H9 (cell line): Measurements from ENCODE around the gene TTC7B. TPM values are rescaled to one million over a fixed set of nuclear protein-coding genes. Genes with fewer than 3 reads are reported as not detected.
A peak's percentile ranks its signal among the peaks of the same experiment; 100 is the strongest.

Source experiments
- DNase-seq: peaks from one replicate; pipeline ENCODE4 v3.0.0-alpha.2; 2017
- H2AFZ ChIP-seq: one replicate; pipeline ENCODE4 v1.6.1; 2013; ENCODE audit warnings: mild to moderate bottlenecking, low read length, control low read depth, moderate library complexity
- H2AK5ac ChIP-seq: 2 replicates; pipeline ENCODE4 v1.6.1; 2013; ENCODE audit warnings: low read length, control low read depth, mixed read lengths; ENCODE audit not compliant: insufficient read length
- H2BK120ac ChIP-seq: one replicate; pipeline ENCODE4 v1.6.1; 2013; ENCODE audit warnings: low read depth, mild to moderate bottlenecking, low read length, control low read depth, inconsistent platforms; ENCODE audit not compliant: poor library complexity, severe bottlenecking
- H2BK12ac ChIP-seq: 2 replicates; pipeline ENCODE4 v1.6.1; 2013; ENCODE audit warnings: low read length, control low read depth, mixed read lengths, low read depth; ENCODE audit not compliant: insufficient read length
- H2BK15ac ChIP-seq: 2 replicates; pipeline ENCODE4 v1.6.1; 2013; ENCODE audit warnings: low read depth, low read length, control low read depth
- H2BK20ac ChIP-seq: one replicate; pipeline ENCODE4 v1.6.1; 2013; ENCODE audit warnings: low read depth, mild to moderate bottlenecking, low read length, control low read depth, inconsistent platforms; ENCODE audit not compliant: poor library complexity, severe bottlenecking
- H2BK5ac ChIP-seq: 2 replicates; pipeline ENCODE4 v1.6.1; 2013; ENCODE audit warnings: low read length, control low read depth, mixed read lengths; ENCODE audit not compliant: insufficient read length
- H3K14ac ChIP-seq: 2 replicates; pipeline ENCODE4 v1.6.1; 2013; ENCODE audit warnings: low read length, control low read depth; ENCODE audit not compliant: insufficient read depth
- H3K18ac ChIP-seq: 2 replicates; pipeline ENCODE4 v1.6.1; 2013; ENCODE audit warnings: low read depth, mild to moderate bottlenecking, mixed read lengths, low read length, control low read depth; ENCODE audit not compliant: insufficient read length
- H3K23ac ChIP-seq: 2 replicates; pipeline ENCODE4 v1.6.1; 2013; ENCODE audit warnings: low read length, control low read depth, mixed read lengths, low read depth; ENCODE audit not compliant: insufficient read length
- H3K23me2 ChIP-seq: 2 replicates; pipeline ENCODE4 v1.6.1; 2013; ENCODE audit warnings: low read depth, mild to moderate bottlenecking, mixed read lengths, low read length, control low read depth; ENCODE audit not compliant: insufficient read length, poor library complexity, severe bottlenecking
- H3K27ac ChIP-seq: 2 replicates; pipeline ENCODE4 v1.5.1; 2013; ENCODE audit warnings: low read length, control low read depth, mixed read lengths, low read depth; ENCODE audit not compliant: insufficient read length
- H3K27me3 ChIP-seq: 2 replicates; pipeline ENCODE4 v1.6.1; 2013; ENCODE audit warnings: low read length, control low read depth, inconsistent platforms; ENCODE audit not compliant: insufficient read depth
- H3K4ac ChIP-seq: 2 replicates; pipeline ENCODE4 v1.6.1; 2013; ENCODE audit warnings: low read depth, mild to moderate bottlenecking, control low read depth, inconsistent platforms, low read length, moderate library complexity
- H3K4me1 ChIP-seq: 2 replicates; pipeline ENCODE4 v1.6.1; 2013; ENCODE audit warnings: low read length, control low read depth, inconsistent platforms; ENCODE audit not compliant: insufficient read depth
- H3K4me2 ChIP-seq: 2 replicates; pipeline ENCODE4 v1.6.1; 2013; ENCODE audit warnings: low read length, control low read depth, mixed read lengths; ENCODE audit not compliant: insufficient read length, insufficient read depth
- H3K56ac ChIP-seq: 2 replicates; pipeline ENCODE4 v1.6.1; 2013; ENCODE audit warnings: low read depth, mild to moderate bottlenecking, mixed read lengths, low read length, control low read depth; ENCODE audit not compliant: insufficient read length
- H3K79me1 ChIP-seq: 2 replicates; pipeline ENCODE4 v1.6.1; 2013; ENCODE audit warnings: low read depth, mild to moderate bottlenecking, moderate library complexity, low read length, control low read depth, inconsistent platforms; ENCODE audit not compliant: insufficient read depth, poor library complexity, severe bottlenecking
- H3K79me2 ChIP-seq: 2 replicates; pipeline ENCODE4 v1.6.1; 2013; ENCODE audit warnings: low read length, control low read depth, inconsistent platforms; ENCODE audit not compliant: insufficient read depth
- H3K9ac ChIP-seq: 2 replicates; pipeline ENCODE4 v1.6.1; 2013; ENCODE audit warnings: low read length, control low read depth, mixed read lengths; ENCODE audit not compliant: insufficient read length; ENCODE audit errors: extremely low read depth
- H3K9me3 ChIP-seq: one replicate; pipeline ENCODE4 v1.6.1; 2013; ENCODE audit warnings: low read depth, low read length, inconsistent platforms; ENCODE audit not compliant: control insufficient read depth
- H3T11ph ChIP-seq: one replicate; pipeline ENCODE4 v1.6.1; 2013; ENCODE audit warnings: mild to moderate bottlenecking, low read length, control low read depth, inconsistent platforms
- H4K20me1 ChIP-seq: one replicate; pipeline ENCODE4 v1.6.1; 2013; ENCODE audit not compliant: control insufficient read depth, insufficient read length, insufficient read depth
- H4K5ac ChIP-seq: 2 replicates; pipeline ENCODE4 v1.6.1; 2013; ENCODE audit warnings: low read depth, mild to moderate bottlenecking, mixed read lengths, low read length, control low read depth; ENCODE audit not compliant: insufficient read length
- H4K8ac ChIP-seq: replicated peaks from 2 replicates; pipeline ENCODE4 v1.6.1; 2013; ENCODE audit warnings: low read length, control low read depth, mixed read lengths, low read depth; ENCODE audit not compliant: insufficient read length
- H4K91ac ChIP-seq: 2 replicates; pipeline ENCODE4 v1.6.1; 2013; ENCODE audit warnings: low read depth, mild to moderate bottlenecking, moderate library complexity, mixed read lengths, low read length, control low read depth; ENCODE audit not compliant: insufficient read length
- H3K27ac Mint-ChIP-seq, 3 experiments: 2 replicates in 2 of 3; 3 replicates in 1 of 3; pipeline ENCODE4 v1.8.0; 2020 to 2021; ENCODE audit warnings: mixed read lengths in 3 of 3, mild to moderate bottlenecking in 1 of 3, moderate library complexity in 1 of 3
- H3K27me3 Mint-ChIP-seq: 2 replicates; pipeline ENCODE4 v1.8.0; 2021; ENCODE audit warnings: low read depth, mild to moderate bottlenecking, moderate library complexity, mixed read lengths
- H3K36me3 Mint-ChIP-seq, 3 experiments: 2 replicates in 2 of 3; 3 replicates in 1 of 3; pipeline ENCODE4 v1.8.0; 2020 to 2021; ENCODE audit warnings: low read depth in 3 of 3, mixed read lengths in 3 of 3; ENCODE audit not compliant: insufficient read depth in 1 of 3
- H3K4me1 Mint-ChIP-seq, 2 experiments: 2 replicates each; pipeline ENCODE4 v1.8.0; 2020; ENCODE audit warnings: mixed read lengths in 2 of 2
- H3K4me3 Mint-ChIP-seq, 2 experiments: 2 replicates in 1 of 2; 3 replicates in 1 of 2; pipeline ENCODE4 v1.8.0; 2020 to 2021; ENCODE audit warnings: mild to moderate bottlenecking in 2 of 2, mixed read lengths in 2 of 2, moderate library complexity in 1 of 2
- H3K9me3 Mint-ChIP-seq, 2 experiments: 2 replicates in 1 of 2; 3 replicates in 1 of 2; pipeline ENCODE4 v1.8.0; 2020; ENCODE audit warnings: mild to moderate bottlenecking in 2 of 2, mixed read lengths in 2 of 2, moderate library complexity in 1 of 2
- WGBS: extraction: QIAGEN DNeasy Blood & Tissue Kit; methylation state at CpG from one replicate; pipeline ENCODE4 v1.1.7; 2013; ENCODE audit warnings: missing lambda C conversion rate, low lambda C conversion rate, mixed read lengths; ENCODE audit not compliant: insufficient read length; ENCODE audit errors: extremely low coverage; 5-methylcytosine and 5-hydroxymethylcytosine counted together
- total RNA-seq: library from RNA; stranded (reverse); gene quantifications from 2 replicates; pipeline ENCODE4 v1.2.1, GENCODE V29; 2021
- TF ChIP-seq, protein P1 (sequence below): fragments of 200-600 bp; sonication (generic); conservative IDR thresholded peaks from 3 replicates; pipeline ENCODE4 v1.8.0; 2021; ENCODE audit warnings: antibody characterized with exemption, mild to moderate bottlenecking

The TTC7B gene
- total RNA-seq, 1 experiment from 2014 or later = 33.7 TPM

- TF ChIP-seq, protein P1, sequence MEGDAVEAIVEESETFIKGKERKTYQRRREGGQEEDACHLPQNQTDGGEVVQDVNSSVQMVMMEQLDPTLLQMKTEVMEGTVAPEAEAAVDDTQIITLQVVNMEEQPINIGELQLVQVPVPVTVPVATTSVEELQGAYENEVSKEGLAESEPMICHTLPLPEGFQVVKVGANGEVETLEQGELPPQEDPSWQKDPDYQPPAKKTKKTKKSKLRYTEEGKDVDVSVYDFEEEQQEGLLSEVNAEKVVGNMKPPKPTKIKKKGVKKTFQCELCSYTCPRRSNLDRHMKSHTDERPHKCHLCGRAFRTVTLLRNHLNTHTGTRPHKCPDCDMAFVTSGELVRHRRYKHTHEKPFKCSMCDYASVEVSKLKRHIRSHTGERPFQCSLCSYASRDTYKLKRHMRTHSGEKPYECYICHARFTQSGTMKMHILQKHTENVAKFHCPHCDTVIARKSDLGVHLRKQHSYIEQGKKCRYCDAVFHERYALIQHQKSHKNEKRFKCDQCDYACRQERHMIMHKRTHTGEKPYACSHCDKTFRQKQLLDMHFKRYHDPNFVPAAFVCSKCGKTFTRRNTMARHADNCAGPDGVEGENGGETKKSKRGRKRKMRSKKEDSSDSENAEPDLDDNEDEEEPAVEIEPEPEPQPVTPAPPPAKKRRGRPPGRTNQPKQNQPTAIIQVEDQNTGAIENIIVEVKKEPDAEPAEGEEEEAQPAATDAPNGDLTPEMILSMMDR = no peak
- Histone ChIP-seq H2BK15ac (no peak overlapping the region), H3K27ac (no peak overlapping the region), H3K79me1 (no peaks in the 10 kb centered on the region), H3K9me3 (no peaks in the 10 kb centered on the region), H3K23me2 (no peaks in the 10 kb centered on the region), H3K23ac (no peak overlapping the region), H2BK12ac (no peak overlapping the region), H3K9ac (no peak overlapping the region), H3K79me2 (no peaks in the 10 kb centered on the region), H3K56ac (no peak overlapping the region), H4K5ac (no peak overlapping the region), H3K4me1 (no peaks in the 10 kb centered on the region; the same call in 1 of the 2 replicates), H3K27me3 (no peaks in the 10 kb centered on the region), H4K20me1 (no peaks in the 10 kb centered on the region), H3T11ph (no peak overlapping the region), H2AK5ac (no peak overlapping the region), H3K14ac (no peak overlapping the region), H3K4ac (no peak overlapping the region), H4K8ac (no peak overlapping the region), H3K18ac (no peak overlapping the region), H2AFZ (no peak overlapping the region), H3K4me2 (no peak overlapping the region), H2BK20ac (no peak overlapping the region), H4K91ac (no peak overlapping the region), H2BK5ac (no peak overlapping the region), H2BK120ac (no peak overlapping the region)
- Mint-ChIP-seq H3K4me1 (peaks cover 38 to 45% of the 10 kb centered on the region in 2 experiments), H3K9me3 (no peaks in the 10 kb centered on the region), H3K4me3 (no peak overlapping the region), H3K36me3 (no peaks in the 10 kb centered on the region), H3K27me3 (no peaks in the 10 kb centered on the region), H3K27ac (peak overlapping the region in 2 of 3 experiments; percentile 32 to 55; a peak in 2 of 7 replicates)
- no peak for DNase-seq
- no CpG with 5 or more reads among the region's 11 CpGs for WGBS
Measured at GRCh38 chr14:90599339-90599738, 216.9 kb downstream of the TTC7B start.
